Spleen (tissue), 7 donors: ENCODE results near the gene LCN12.

ENCODE experiments used
- CTCF ChIP-seq, 11 experiments: fragments of 200-600 bp in 7 of 11; fragments of 450-650 bp in 4 of 11; sonication (generic) in 4 of 11; IDR thresholded peaks in 8 of 11; conservative IDR thresholded peaks in 3 of 11; 1 replicate in 7 of 11; 2 replicates in 4 of 11; pipeline versions ENCODE4 v1.4.0 to v1.8.0; 2016 to 2021; ENCODE audit warnings: antibody characterized with exemption in 11 of 11, inconsistent platforms in 4 of 11, mild to moderate bottlenecking in 1 of 11
- POLR2A ChIP-seq, 3 donors: fragments of 450-650 bp; IDR thresholded peaks; one replicate each; pipeline ENCODE4 v1.5.1; 2017; ENCODE audit warnings: antibody characterized with exemption in 3 of 3, mild to moderate bottlenecking in 1 of 3
- donor health status: DM: no; HTN: no; CAD: no; lungs with moderate emphysema.
- donor health status: DM: no; HTN: no; CAD: no.
- donor health status: DM: no; HTN: no; CAD: no.

GRCh38 chr9:136977649-136978072 lies 25.6 kb downstream of the LCN12 start:
- TF ChIP-seq CTCF (IDR thresholded peaks at IDR 0.05 in 8 of 11, conservative IDR thresholded peaks at IDR 0.05 in 3 of 11) (no peak), POLR2A (IDR thresholded peaks at IDR 0.05) (no peak)
